Measurements from ENCODE around the gene SV2C. TPM values are rescaled to one million over a fixed set of nuclear protein-coding genes. Genes with fewer than 3 reads are reported as not detected.
A peak's percentile ranks its signal among the peaks of the same experiment; 100 is the strongest.

The SV2C gene
- total and polyA plus RNA-seq, 2 of the 13 experiments (the other 11 are each of a cell fraction or from before 2014, with no cell fraction given), result not detected

GRCh38 chr5:76229900-76230299, 146.7 kb downstream of the SV2C start (continued):
- TF ChIP-seq MTERF4 (CRISPR knock-in tag; IDR thresholded peaks at IDR 0.05), result no peak

- H4K20me1 ChIP-seq (ENCODE audit: insufficient read depth, low read length), result no peaks in the 10 kb centered on the region
- no peak overlapping the region for H2AFZ ChIP-seq (ENCODE audit: low read length)
- peaks cover 9% of the 10 kb centered on the region; the same call in 1 of the 2 replicates for H3K4me1 ChIP-seq (ENCODE audit: insufficient read depth, low read length)
- intact Hi-C loops (cut with micrococcal nuclease; ENCODE audit: unreplicated experiment) (no loop called here), in situ Hi-C loops (cut with HindIII; ENCODE audit: extremely low pct_ligation_motif_present, low pct_unique_long_range_greater_than_20kb) (no loop called here)
- peak; percentile 57 for ATAC-seq
- H3K4me2 ChIP-seq (ENCODE audit: low read depth, low read length), result no peak overlapping the region
- FAIRE-seq, result no peak
- no peak overlapping the region for H3K4me3 ChIP-seq (replicated peaks in 1 of 3; ENCODE audit: insufficient read depth in 1 of 3, low read depth in 2 of 3, low read length in 3 of 3)
- H3K36me3 ChIP-seq (replicated peaks in 1 of 2; ENCODE audit: control insufficient read depth in 1 of 2, insufficient read depth in 2 of 2, low read length in 2 of 2), result no peaks in the 10 kb centered on the region
- no peaks in the 10 kb centered on the region for H3K27me3 ChIP-seq (ENCODE audit: control insufficient read depth in 1 of 2, insufficient read depth in 2 of 2, low read length in 2 of 2)
- DNase-seq (ENCODE audit: low spot score), result peak; percentile 3
- POLR2A ChIA-PET, result no interaction called here
- no TSS peak for BruUV-seq (replicated peaks)
- no peak for TF ChIP-seq ZFP36 (IDR thresholded peaks at IDR 0.05; ENCODE audit: borderline replicate concordance, low read depth, low read length, partially characterized antibody)
- TF ChIP-seq ZNF652 (CRISPR knock-in tag; IDR thresholded peaks at IDR 0.05; ENCODE audit: borderline replicate concordance, low read depth), result peak; percentile 88
- H3K9ac ChIP-seq (ENCODE audit: insufficient read depth, low read depth, low read length), result no peak overlapping the region
- H3K27ac ChIP-seq (ENCODE audit: extremely low read length, insufficient read depth, low read length), result no peak overlapping the region
- H3K79me2 ChIP-seq (ENCODE audit: insufficient read depth, low read length), result no peaks in the 10 kb centered on the region
- 0% methylated on average over 2 of the region's 2 CpGs for WGBS (ENCODE audit: low lambda C conversion rate)
- H3K9me3 ChIP-seq (ENCODE audit: low read length), result no peaks in the 10 kb centered on the region
- CTCF ChIA-PET (ENCODE audit: low intra/inter-chr PET ratio, low total read pairs), result no interaction called here
These were observed 147.6 kb downstream of the SV2C start for GRCh38 chr5:76230711-76231285.

- ATAC-seq, result no peak
- Histone ChIP-seq H3K27me3 (ENCODE audit: control insufficient read depth in 1 of 2, insufficient read depth in 2 of 2, low read length in 2 of 2) (peaks cover 0 to 4% of the 10 kb centered on the region in 2 experiments; a peak in 1 of 5 replicates), H4K20me1 (ENCODE audit: insufficient read depth, low read length) (no peaks in the 10 kb centered on the region), H3K79me2 (ENCODE audit: insufficient read depth, low read length) (no peaks in the 10 kb centered on the region), H3K9ac (ENCODE audit: insufficient read depth, low read depth, low read length) (no peak overlapping the region), H2AFZ (ENCODE audit: low read length) (no peak overlapping the region), H3K27ac (ENCODE audit: extremely low read length, insufficient read depth, low read length) (no peak overlapping the region), H3K9me3 (ENCODE audit: low read length) (no peaks in the 10 kb centered on the region), H3K4me2 (ENCODE audit: low read depth, low read length) (no peak overlapping the region), H3K4me3 (replicated peaks in 1 of 3; ENCODE audit: insufficient read depth in 1 of 3, low read depth in 2 of 3, low read length in 3 of 3) (no peak overlapping the region), H3K36me3 (replicated peaks in 1 of 2; ENCODE audit: control insufficient read depth in 1 of 2, insufficient read depth in 2 of 2, low read length in 2 of 2) (no peaks in the 10 kb centered on the region), H3K4me1 (ENCODE audit: insufficient read depth, low read length) (peaks cover 9% of the 10 kb centered on the region; the same call in 1 of the 2 replicates)
- in situ Hi-C loops (cut with HindIII; ENCODE audit: extremely low pct_ligation_motif_present, low pct_unique_long_range_greater_than_20kb), result no loop called here
- WGBS (ENCODE audit: low lambda C conversion rate), result 28% methylated on average over 4 of the region's 4 CpGs
- ChIA-PET POLR2A (no interaction called here), CTCF (ENCODE audit: low intra/inter-chr PET ratio, low total read pairs) (no interaction called here)
- BruUV-seq (replicated peaks), result no TSS peak
- FAIRE-seq, result no peak
- intact Hi-C loops (cut with micrococcal nuclease; ENCODE audit: unreplicated experiment), result no loop called here
- no peak for DNase-seq (ENCODE audit: low spot score)
- TF ChIP-seq NAIF1 (CRISPR knock-in tag; IDR thresholded peaks at IDR 0.05; ENCODE audit: borderline replicate concordance) (no peak), HNF1A (IDR thresholded peaks at IDR 0.05; ENCODE audit: low read depth) (no peak), HNF1A (CRISPR knock-in tag; IDR thresholded peaks at IDR 0.05; ENCODE audit: borderline replicate concordance) (no peak), ZSCAN5A (CRISPR knock-in tag; IDR thresholded peaks at IDR 0.05; ENCODE audit: borderline replicate concordance) (no peak)
These were observed 151.5 kb downstream of the SV2C start for GRCh38 chr5:76234665-76235064.
